IMR-90 (cell line): Measurements from ENCODE around the gene TEP1. TPM values are rescaled to one million over a fixed set of nuclear protein-coding genes. Genes with fewer than 3 reads are reported as not detected.

ENCODE experiments used
- ATAC-seq: fragments of 200-7000 bp; cut with Tn5 transposase; 2 replicates; pipeline ENCODE4 v1.9.1; 2020; ENCODE audit warnings: low read depth, mild to moderate bottlenecking, moderate library complexity
- BruUV-seq: library from RNA; stranded (reverse); fragments of 400-500 nt; replicated peaks from 2 replicates; lab custom pipeline; 2021; lab: Mats Ljungman, UMichigan
- CTCF ChIA-PET: fragments of 300-600 bp; formaldehyde crosslinking; extraction: SDS; loops from one replicate; lab custom pipeline; 2021; ENCODE audit warnings: antibody characterized with exemption; lab: Yijun Ruan, JAX
- POLR2A ChIA-PET: fragments of 300-600 bp; sonication (Branson Sonifier 250); formaldehyde crosslinking; loops from one replicate; lab custom pipeline; 2022; ENCODE audit warnings: antibody characterized with exemption; ENCODE audit not compliant: unreplicated experiment; lab: Charles Lee
- DNase-seq: peaks from one replicate; pipeline ENCODE4 v3.0.0; 2013
- H2AFZ ChIP-seq: replicated peaks from 2 replicates; pipeline ENCODE3; 2013; ENCODE audit warnings: low read length, mild to moderate bottlenecking; ENCODE audit not compliant: poor library complexity
- H2AK5ac ChIP-seq: 2 replicates; pipeline ENCODE4 v1.6.1; 2013; ENCODE audit warnings: low read depth, low read length, inconsistent platforms
- H2AK9ac ChIP-seq: replicated peaks from 2 replicates; pipeline ENCODE3; 2013; ENCODE audit warnings: mild to moderate bottlenecking, low read depth, low read length, moderate library complexity; ENCODE audit not compliant: poor library complexity
- H2BK120ac ChIP-seq: 2 replicates; pipeline ENCODE4 v1.6.1; 2013; ENCODE audit warnings: low read depth, low read length, inconsistent platforms
- H2BK15ac ChIP-seq: 3 replicates; pipeline ENCODE4 v1.6.1; 2013; ENCODE audit warnings: low read depth, low read length, inconsistent platforms
- H2BK20ac ChIP-seq: 2 replicates; pipeline ENCODE4 v1.6.1; 2013; ENCODE audit warnings: low read depth, mild to moderate bottlenecking, inconsistent platforms, low read length, moderate library complexity
- H2BK5ac ChIP-seq: 2 replicates; pipeline ENCODE4 v1.6.1; 2013; ENCODE audit warnings: mild to moderate bottlenecking, low read depth, low read length, inconsistent platforms; ENCODE audit not compliant: poor library complexity, severe bottlenecking
- H3K14ac ChIP-seq: replicated peaks from 2 replicates; pipeline ENCODE4 v1.6.1; 2013; ENCODE audit warnings: low read depth, low read length, inconsistent platforms
- H3K18ac ChIP-seq: 2 replicates; pipeline ENCODE4 v1.6.1; 2013; ENCODE audit warnings: low read depth, low read length, control low read depth
- H3K23ac ChIP-seq: 2 replicates; pipeline ENCODE4 v1.6.1; 2013; ENCODE audit warnings: low read depth, low read length, inconsistent platforms
- H3K27ac ChIP-seq: 2 replicates; pipeline ENCODE4 v1.5.1; 2013; ENCODE audit warnings: mild to moderate bottlenecking, control low read depth, low read length; ENCODE audit not compliant: insufficient read depth
- H3K27me3 ChIP-seq: 2 replicates; pipeline ENCODE4 v1.6.1; 2013; ENCODE audit warnings: low read length; ENCODE audit not compliant: control insufficient read depth, insufficient read depth
- H3K36me3 ChIP-seq: 2 replicates; pipeline ENCODE4 v1.6.1; 2013; ENCODE audit warnings: low read length, mixed read lengths; ENCODE audit not compliant: control insufficient read depth, insufficient read depth
- H3K4ac ChIP-seq: 2 replicates; pipeline ENCODE4 v1.6.1; 2013; ENCODE audit warnings: low read depth, low read length, inconsistent platforms
- H3K4me1 ChIP-seq: 2 replicates; pipeline ENCODE4 v1.6.1; 2013; ENCODE audit warnings: low read length, mixed read lengths; ENCODE audit not compliant: control insufficient read depth, insufficient read depth
- H3K4me2 ChIP-seq: 2 replicates; pipeline ENCODE4 v1.6.1; 2013; ENCODE audit warnings: low read depth, mild to moderate bottlenecking, control low read depth, low read length, moderate library complexity
- H3K4me3 ChIP-seq: 2 replicates; pipeline ENCODE4 v1.5.1; 2013; ENCODE audit warnings: low read depth, mild to moderate bottlenecking, control low read depth, low read length, moderate library complexity; ENCODE audit not compliant: insufficient read depth
- H3K56ac ChIP-seq: 2 replicates; pipeline ENCODE4 v1.6.1; 2013; ENCODE audit warnings: low read length, inconsistent platforms; ENCODE audit not compliant: insufficient read depth; ENCODE audit errors: extremely low read depth
- H3K79me1 ChIP-seq, 2 experiments: 2 replicates each; pipeline ENCODE4 v1.6.1; 2013; ENCODE audit warnings: low read length in 2 of 2, inconsistent platforms in 1 of 2, low read depth in 1 of 2
- H3K9ac ChIP-seq: 2 replicates; pipeline ENCODE4 v1.6.1; 2013; ENCODE audit warnings: low read depth, low read length, control low read depth
- H3K9me1 ChIP-seq: 2 replicates; pipeline ENCODE4 v1.6.1; 2013; ENCODE audit warnings: low read length, inconsistent platforms; ENCODE audit not compliant: insufficient read depth
- H3K9me3 ChIP-seq: 2 replicates; pipeline ENCODE4 v1.6.1; 2013; ENCODE audit warnings: low read length; ENCODE audit not compliant: control insufficient read depth, insufficient read depth
- H4K20me1 ChIP-seq: 2 replicates; pipeline ENCODE4 v1.6.1; 2013; ENCODE audit warnings: low read length, inconsistent platforms; ENCODE audit not compliant: insufficient read depth
- H4K5ac ChIP-seq: 2 replicates; pipeline ENCODE4 v1.6.1; 2013; ENCODE audit warnings: mild to moderate bottlenecking, low read depth, low read length, control low read depth
- H4K8ac ChIP-seq, 2 experiments: 2 replicates each; pipeline ENCODE4 v1.6.1; 2013; ENCODE audit warnings: low read depth in 2 of 2, low read length in 2 of 2, control low read depth in 1 of 2, inconsistent platforms in 1 of 2
- H4K91ac ChIP-seq: 2 replicates; pipeline ENCODE4 v1.6.1; 2013; ENCODE audit warnings: low read depth, low read length, inconsistent platforms; ENCODE audit not compliant: insufficient read depth
- BHLHE40 ChIP-seq: fragments of 150-350 bp; IDR thresholded peaks from 2 replicates; pipeline ENCODE4 v1.6.1; 2016; ENCODE audit warnings: mild to moderate bottlenecking, low read depth, low read length
- CEBPB ChIP-seq: IDR thresholded peaks from 2 replicates; pipeline ENCODE4 v1.6.1; 2012; ENCODE audit warnings: low read depth, low read length, improper control_type of control experiment
- CHD1 ChIP-seq: IDR thresholded peaks from 2 replicates; pipeline ENCODE4 v1.6.1; 2012; ENCODE audit warnings: low read depth, low read length, improper control_type of control experiment
- CTCF ChIP-seq: conservative IDR thresholded peaks from 2 replicates; pipeline ENCODE4 v1.5.1; 2012; ENCODE audit warnings: mild to moderate bottlenecking, low read depth, low read length, improper control_type of control experiment
- FOS ChIP-seq: fragments of 150-350 bp; IDR thresholded peaks from 2 replicates; pipeline ENCODE4 v1.6.1; 2016; ENCODE audit warnings: low read depth, low read length
- MAFK ChIP-seq: IDR thresholded peaks from 2 replicates; pipeline ENCODE4 v1.6.1; 2012; ENCODE audit warnings: low read depth, low read length, improper control_type of control experiment
- MAZ ChIP-seq: IDR thresholded peaks from 2 replicates; pipeline ENCODE4 v1.6.1; 2012; ENCODE audit warnings: low read depth, mild to moderate bottlenecking, low read length, improper control_type of control experiment, moderate library complexity, borderline replicate concordance
- MXI1 ChIP-seq: IDR thresholded peaks from 2 replicates; pipeline ENCODE4 v1.6.1; 2012; ENCODE audit warnings: low read depth, mild to moderate bottlenecking, low read length, moderate library complexity, borderline replicate concordance
- NFE2L2 ChIP-seq: fragments of 150-350 bp; IDR thresholded peaks from 2 replicates; pipeline ENCODE4 v1.6.1; 2016; ENCODE audit warnings: low read depth, mild to moderate bottlenecking, low read length
- POLR2A ChIP-seq: IDR thresholded peaks from 2 replicates; pipeline ENCODE4 v1.6.1; 2012; ENCODE audit warnings: mild to moderate bottlenecking, low read depth, low read length
- RAD21 ChIP-seq: IDR thresholded peaks from 2 replicates; pipeline ENCODE4 v1.6.1; 2012; ENCODE audit warnings: low read length, improper control_type of control experiment
- RCOR1 ChIP-seq: IDR thresholded peaks from 2 replicates; pipeline ENCODE4 v1.6.1; 2012; ENCODE audit warnings: mild to moderate bottlenecking, low read length, improper control_type of control experiment; ENCODE audit not compliant: insufficient replicate concordance
- RFX5 ChIP-seq: IDR thresholded peaks from 2 replicates; pipeline ENCODE4 v1.8.0; 2012; ENCODE audit warnings: low read depth, mild to moderate bottlenecking, low read length, moderate library complexity
- SMC3 ChIP-seq: fragments of 150-350 bp; IDR thresholded peaks from 2 replicates; pipeline ENCODE4 v1.6.1; 2016; ENCODE audit warnings: low read depth, mild to moderate bottlenecking, antibody characterized with exemption, low read length, moderate library complexity
- WGBS, 2 experiments: methylation state at CpG; one replicate each; pipeline versions ENCODE4 v1.1.5 to v1.1.7; 2013; ENCODE audit warnings: missing lambda C conversion rate in 2 of 2; ENCODE audit not compliant: insufficient read length in 1 of 2; ENCODE audit errors: extremely low coverage in 2 of 2; 5-methylcytosine and 5-hydroxymethylcytosine counted together
- dilution Hi-C: fragments of 300-500 bp; cut with HindIII; formaldehyde crosslinking; loops from one replicate; pipeline ENCODE4 v1.14.3; 2018; ENCODE audit warnings: low sequenced_read_pairs; ENCODE audit not compliant: unreplicated experiment
- in situ Hi-C: fragments of 300-500 bp; cut with MboI; formaldehyde crosslinking; loops from 3 replicates; pipeline ENCODE4 v1.14.3; 2019; ENCODE audit warnings: low sequenced_read_pairs, inconsistent platforms, mixed read lengths
- intact Hi-C: fragments of 100-400 bp; cut with micrococcal nuclease; formaldehyde crosslinking; loops from 2 replicates; pipeline ENCODE4 v1.10.0; 2022
- polyA plus RNA-seq, 3 experiments: library from polyadenylated mRNA; depleted of rRNA; stranded (reverse); fragments of >200 nt; gene quantifications; 2 replicates each; pipeline ENCODE4 v1.2.3, GENCODE V29; 2012; ENCODE audit warnings: low replicate concordance in 1 of 3
- total RNA-seq: library from RNA; depleted of rRNA; stranded (reverse); fragments of >200 nt; gene quantifications from 2 replicates; pipeline ENCODE4 v1.2.3, GENCODE V29; 2012
- TF ChIP-seq, protein P1 (sequence below): fragments of 150-350 bp; IDR thresholded peaks from 2 replicates; pipeline ENCODE4 v1.6.1; 2017; ENCODE audit warnings: mild to moderate bottlenecking, antibody characterized with exemption, low read length, low read depth
- TF ChIP-seq, protein P2 (sequence below): fragments of 150-350 bp; IDR thresholded peaks from 2 replicates; pipeline ENCODE4 v1.6.1; 2016; ENCODE audit warnings: low read depth, mild to moderate bottlenecking, low read length, moderate library complexity, borderline replicate concordance

TEP1 gene
- total and polyA plus RNA-seq, 2 of the 4 experiments (the other 2 are of a cell fraction) = 10.7 to 12.4 TPM

DNA sequence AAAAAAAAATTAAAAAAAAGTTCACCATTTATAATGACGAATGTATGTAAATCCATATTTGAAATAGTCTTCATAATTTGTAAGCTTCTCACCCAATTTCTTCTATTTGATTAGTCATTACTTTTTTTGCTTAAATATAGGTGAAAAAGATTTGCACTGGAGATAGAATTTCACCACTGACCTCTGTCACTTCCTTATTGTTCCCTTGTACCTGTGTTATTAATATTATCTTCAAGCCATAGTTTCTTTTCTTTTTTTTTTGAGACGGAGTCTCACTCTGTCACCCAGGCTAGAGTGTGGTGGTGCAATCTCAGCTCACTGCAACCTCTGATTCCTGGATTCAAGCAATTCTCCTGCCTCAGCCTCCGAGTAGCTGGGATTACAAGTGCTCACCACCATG lies 15.8 kb downstream of the TEP1 start:
- Histone ChIP-seq H3K23ac (no peak overlapping the region), H4K5ac (no peak overlapping the region), H4K8ac (no peak overlapping the region), H2AK9ac (no peak overlapping the region), H3K4me2 (no peak overlapping the region), H3K79me1 (0 out of 4 replicates have a peak, but pooled peaks cover 0 to 8% of the 10 kb centered on the region in 2 experiments), H2BK120ac (no peak overlapping the region), H3K4ac (no peak overlapping the region), H3K18ac (no peak overlapping the region), H3K27ac (no peak overlapping the region), H3K27me3 (no peaks in the 10 kb centered on the region), H3K4me3 (no peak overlapping the region), H2AK5ac (no peak overlapping the region), H3K36me3 (peaks cover 40% of the 10 kb centered on the region), H2BK15ac (no peak overlapping the region), H2BK20ac (no peak overlapping the region), H4K91ac (no peak overlapping the region), H3K9me3 (no peaks in the 10 kb centered on the region), H4K20me1 (no peaks in the 10 kb centered on the region), H3K56ac (no peak overlapping the region), H2BK5ac (no peak overlapping the region), H3K14ac (no peak overlapping the region), H3K4me1 (no peaks in the 10 kb centered on the region), H2AFZ (no peak overlapping the region), H3K9ac (no peak overlapping the region), H3K9me1 (0 out of 2 replicates have a peak, but pooled peaks cover 8% of the 10 kb centered on the region)
- WGBS, 2 experiments = no CpG with 5 or more reads among the region's 3 CpGs
- dilution Hi-C loops (no loop called here), intact Hi-C loops (loop anchor here (10.0 kb wide), 1 partner anchor 83 kb away; no protein-coding TSS in a partner anchor), in situ Hi-C loops (no loop called here)
- POLR2A ChIA-PET = no interaction called here
- CTCF ChIA-PET = interaction anchor here (0.7 kb wide), 1 partner anchor 230 kb away, joined by 4 read pairs; no protein-coding TSS in a partner anchor
- DNase-seq (no peak), ATAC-seq (no peak)
- BruUV-seq = no TSS peak
- TF ChIP-seq CTCF = no peak
- no peak for TF ChIP-seq RFX5
- TF ChIP-seq CEBPB = no peak
- TF ChIP-seq FOS = no peak
- TF ChIP-seq, protein P1, sequence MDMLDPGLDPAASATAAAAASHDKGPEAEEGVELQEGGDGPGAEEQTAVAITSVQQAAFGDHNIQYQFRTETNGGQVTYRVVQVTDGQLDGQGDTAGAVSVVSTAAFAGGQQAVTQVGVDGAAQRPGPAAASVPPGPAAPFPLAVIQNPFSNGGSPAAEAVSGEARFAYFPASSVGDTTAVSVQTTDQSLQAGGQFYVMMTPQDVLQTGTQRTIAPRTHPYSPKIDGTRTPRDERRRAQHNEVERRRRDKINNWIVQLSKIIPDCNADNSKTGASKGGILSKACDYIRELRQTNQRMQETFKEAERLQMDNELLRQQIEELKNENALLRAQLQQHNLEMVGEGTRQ = no peak
- TF ChIP-seq, protein P2, sequence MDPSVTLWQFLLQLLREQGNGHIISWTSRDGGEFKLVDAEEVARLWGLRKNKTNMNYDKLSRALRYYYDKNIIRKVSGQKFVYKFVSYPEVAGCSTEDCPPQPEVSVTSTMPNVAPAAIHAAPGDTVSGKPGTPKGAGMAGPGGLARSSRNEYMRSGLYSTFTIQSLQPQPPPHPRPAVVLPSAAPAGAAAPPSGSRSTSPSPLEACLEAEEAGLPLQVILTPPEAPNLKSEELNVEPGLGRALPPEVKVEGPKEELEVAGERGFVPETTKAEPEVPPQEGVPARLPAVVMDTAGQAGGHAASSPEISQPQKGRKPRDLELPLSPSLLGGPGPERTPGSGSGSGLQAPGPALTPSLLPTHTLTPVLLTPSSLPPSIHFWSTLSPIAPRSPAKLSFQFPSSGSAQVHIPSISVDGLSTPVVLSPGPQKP = no peak
- no peak for TF ChIP-seq MAZ
- no peak for TF ChIP-seq POLR2A
- no peak for TF ChIP-seq BHLHE40
- no peak for TF ChIP-seq NFE2L2
- no peak for TF ChIP-seq SMC3
- TF ChIP-seq RCOR1 = no peak
- TF ChIP-seq MXI1 = no peak
- TF ChIP-seq MAFK = no peak
- no peak for TF ChIP-seq RAD21
- no peak for TF ChIP-seq CHD1
